ENCODE data around the gene TASP1. TPM values are rescaled to one million over a fixed set of nuclear protein-coding genes. Genes with fewer than 3 reads are reported as not detected.

Gene TASP1
- polyA plus RNA-seq, 1 donor from 2014 or later: 20.2 TPM

DNA sequence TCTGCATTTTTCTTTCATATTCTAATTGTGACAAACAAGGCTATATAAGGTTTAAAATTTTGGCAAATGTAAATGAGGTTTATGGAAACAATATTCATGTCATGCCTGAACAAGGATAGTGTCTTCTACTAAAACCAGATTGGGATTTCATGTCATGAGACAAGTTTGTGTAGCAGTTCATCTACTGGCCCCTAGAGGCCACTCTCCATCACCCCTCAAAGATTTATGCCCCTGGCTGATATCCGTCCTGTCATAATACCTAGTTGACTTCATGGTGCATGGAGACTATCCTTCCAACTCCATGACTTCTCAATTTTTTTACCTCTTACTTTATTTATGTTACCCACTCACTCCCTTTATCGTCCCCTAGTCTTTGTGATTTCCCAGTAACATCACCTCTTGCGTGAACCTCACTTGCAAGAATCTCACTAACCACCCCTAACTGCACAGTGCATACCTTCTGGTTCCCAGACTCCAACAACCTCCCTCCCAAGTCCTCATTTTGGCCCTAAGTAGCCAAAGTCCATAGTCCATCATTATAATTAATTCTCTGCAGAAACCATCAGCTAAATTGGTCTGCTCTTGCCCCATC lies 179.8 kb downstream of the TASP1 start:
- no peaks in the 10 kb centered on the region for H3K9me2 ChIP-seq (ENCODE audit: insufficient read depth, low read length)
- TF ChIP-seq TAF1 (IDR thresholded peaks at IDR 0.05; ENCODE audit: low read depth) (no peak), RAD21 (conservative IDR thresholded peaks at IDR 0.05) (no peak), POLR2AphosphoS5 (IDR thresholded peaks at IDR 0.05) (no peak), SMC3 (conservative IDR thresholded peaks at IDR 0.05; ENCODE audit: poor library complexity) (no peak), MXI1 (conservative IDR thresholded peaks at IDR 0.05; ENCODE audit: poor library complexity, severe bottlenecking) (no peak), EP300 (conservative IDR thresholded peaks at IDR 0.05; ENCODE audit: poor library complexity, severe bottlenecking) (no peak), EZH2 (IDR thresholded peaks at IDR 0.05; ENCODE audit: borderline replicate concordance, insufficient read depth, low read length, poor library complexity, severe bottlenecking) (no peak)
- TF ChIP-seq, protein P1, sequence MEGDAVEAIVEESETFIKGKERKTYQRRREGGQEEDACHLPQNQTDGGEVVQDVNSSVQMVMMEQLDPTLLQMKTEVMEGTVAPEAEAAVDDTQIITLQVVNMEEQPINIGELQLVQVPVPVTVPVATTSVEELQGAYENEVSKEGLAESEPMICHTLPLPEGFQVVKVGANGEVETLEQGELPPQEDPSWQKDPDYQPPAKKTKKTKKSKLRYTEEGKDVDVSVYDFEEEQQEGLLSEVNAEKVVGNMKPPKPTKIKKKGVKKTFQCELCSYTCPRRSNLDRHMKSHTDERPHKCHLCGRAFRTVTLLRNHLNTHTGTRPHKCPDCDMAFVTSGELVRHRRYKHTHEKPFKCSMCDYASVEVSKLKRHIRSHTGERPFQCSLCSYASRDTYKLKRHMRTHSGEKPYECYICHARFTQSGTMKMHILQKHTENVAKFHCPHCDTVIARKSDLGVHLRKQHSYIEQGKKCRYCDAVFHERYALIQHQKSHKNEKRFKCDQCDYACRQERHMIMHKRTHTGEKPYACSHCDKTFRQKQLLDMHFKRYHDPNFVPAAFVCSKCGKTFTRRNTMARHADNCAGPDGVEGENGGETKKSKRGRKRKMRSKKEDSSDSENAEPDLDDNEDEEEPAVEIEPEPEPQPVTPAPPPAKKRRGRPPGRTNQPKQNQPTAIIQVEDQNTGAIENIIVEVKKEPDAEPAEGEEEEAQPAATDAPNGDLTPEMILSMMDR (IDR thresholded peaks at IDR 0.05; ENCODE audit: poor library complexity, severe bottlenecking): no peak
- TF ChIP-seq, protein P2, sequence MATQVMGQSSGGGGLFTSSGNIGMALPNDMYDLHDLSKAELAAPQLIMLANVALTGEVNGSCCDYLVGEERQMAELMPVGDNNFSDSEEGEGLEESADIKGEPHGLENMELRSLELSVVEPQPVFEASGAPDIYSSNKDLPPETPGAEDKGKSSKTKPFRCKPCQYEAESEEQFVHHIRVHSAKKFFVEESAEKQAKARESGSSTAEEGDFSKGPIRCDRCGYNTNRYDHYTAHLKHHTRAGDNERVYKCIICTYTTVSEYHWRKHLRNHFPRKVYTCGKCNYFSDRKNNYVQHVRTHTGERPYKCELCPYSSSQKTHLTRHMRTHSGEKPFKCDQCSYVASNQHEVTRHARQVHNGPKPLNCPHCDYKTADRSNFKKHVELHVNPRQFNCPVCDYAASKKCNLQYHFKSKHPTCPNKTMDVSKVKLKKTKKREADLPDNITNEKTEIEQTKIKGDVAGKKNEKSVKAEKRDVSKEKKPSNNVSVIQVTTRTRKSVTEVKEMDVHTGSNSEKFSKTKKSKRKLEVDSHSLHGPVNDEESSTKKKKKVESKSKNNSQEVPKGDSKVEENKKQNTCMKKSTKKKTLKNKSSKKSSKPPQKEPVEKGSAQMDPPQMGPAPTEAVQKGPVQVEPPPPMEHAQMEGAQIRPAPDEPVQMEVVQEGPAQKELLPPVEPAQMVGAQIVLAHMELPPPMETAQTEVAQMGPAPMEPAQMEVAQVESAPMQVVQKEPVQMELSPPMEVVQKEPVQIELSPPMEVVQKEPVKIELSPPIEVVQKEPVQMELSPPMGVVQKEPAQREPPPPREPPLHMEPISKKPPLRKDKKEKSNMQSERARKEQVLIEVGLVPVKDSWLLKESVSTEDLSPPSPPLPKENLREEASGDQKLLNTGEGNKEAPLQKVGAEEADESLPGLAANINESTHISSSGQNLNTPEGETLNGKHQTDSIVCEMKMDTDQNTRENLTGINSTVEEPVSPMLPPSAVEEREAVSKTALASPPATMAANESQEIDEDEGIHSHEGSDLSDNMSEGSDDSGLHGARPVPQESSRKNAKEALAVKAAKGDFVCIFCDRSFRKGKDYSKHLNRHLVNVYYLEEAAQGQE (IDR thresholded peaks at IDR 0.05; ENCODE audit: borderline replicate concordance): no peak
- no peak overlapping the region for H3K9ac ChIP-seq (ENCODE audit: low read length)
- H3K36me3 ChIP-seq (ENCODE audit: insufficient read depth, low read length): no peaks in the 10 kb centered on the region
- no peaks in the 10 kb centered on the region for H3K79me2 ChIP-seq (replicated peaks; ENCODE audit: insufficient read depth, low read length)
- H3K27ac ChIP-seq (ENCODE audit: low read length): no peak overlapping the region
- no peak overlapping the region for H2AFZ ChIP-seq (ENCODE audit: low read depth, low read length)
- no peaks in the 10 kb centered on the region for H4K20me1 ChIP-seq (ENCODE audit: insufficient read depth)
- H3K27me3 ChIP-seq (ENCODE audit: insufficient read depth, low read depth, low read length): no peaks in the 10 kb centered on the region
- no peaks in the 10 kb centered on the region for H3F3A ChIP-seq (ENCODE audit: insufficient read depth, low read length, poor library complexity, severe bottlenecking)
- no peak overlapping the region for H3K4me2 ChIP-seq (ENCODE audit: low read length)
- no peaks in the 10 kb centered on the region for H3K9me3 ChIP-seq (ENCODE audit: low read length)
- no peak overlapping the region for H3K4me3 ChIP-seq (ENCODE audit: low read length)

DNA sequence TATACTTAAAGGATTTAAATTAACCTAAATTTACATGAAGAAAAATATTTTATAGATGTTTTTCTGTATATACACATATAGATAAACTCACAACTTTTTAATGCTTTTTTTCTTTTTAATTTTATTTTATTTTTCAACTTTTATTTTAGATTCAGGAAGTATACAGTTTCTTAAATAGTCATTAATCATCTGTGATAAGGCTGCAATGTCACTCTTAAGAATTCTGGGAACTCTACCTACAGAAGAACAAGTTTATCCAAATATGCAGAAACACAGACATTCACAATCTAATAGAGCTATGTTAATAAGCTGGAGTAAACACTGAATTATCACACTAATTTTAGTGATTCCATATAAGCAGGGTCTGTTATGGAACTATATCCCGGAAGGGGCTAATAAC lies 181.2 kb downstream of the TASP1 start:
- no peak for TF ChIP-seq POLR2AphosphoS5 (IDR thresholded peaks at IDR 0.05)
- no peak for TF ChIP-seq RAD21 (conservative IDR thresholded peaks at IDR 0.05)
- TF ChIP-seq, protein P2 (IDR thresholded peaks at IDR 0.05; ENCODE audit: borderline replicate concordance): no peak
- TF ChIP-seq TAF1 (IDR thresholded peaks at IDR 0.05; ENCODE audit: low read depth): no peak
- no peak for TF ChIP-seq SMC3 (conservative IDR thresholded peaks at IDR 0.05; ENCODE audit: poor library complexity)
- TF ChIP-seq, protein P1 (IDR thresholded peaks at IDR 0.05; ENCODE audit: poor library complexity, severe bottlenecking): no peak
- TF ChIP-seq MXI1 (conservative IDR thresholded peaks at IDR 0.05; ENCODE audit: poor library complexity, severe bottlenecking): no peak
- H3K4me2 ChIP-seq (ENCODE audit: low read length): no peak overlapping the region
- H3K9me2 ChIP-seq (ENCODE audit: insufficient read depth, low read length): no peaks in the 10 kb centered on the region
- H3K9ac ChIP-seq (ENCODE audit: low read length): no peak overlapping the region
- H4K20me1 ChIP-seq (ENCODE audit: insufficient read depth): no peaks in the 10 kb centered on the region
- H3K4me3 ChIP-seq (ENCODE audit: low read length): no peak overlapping the region
- H3F3A ChIP-seq (ENCODE audit: insufficient read depth, low read length, poor library complexity, severe bottlenecking): no peaks in the 10 kb centered on the region
- no peaks in the 10 kb centered on the region for H3K9me3 ChIP-seq (ENCODE audit: low read length)
- no peak overlapping the region for H3K27ac ChIP-seq (ENCODE audit: low read length)
- H3K27me3 ChIP-seq (ENCODE audit: insufficient read depth, low read depth, low read length): no peaks in the 10 kb centered on the region
- no peak overlapping the region for H2AFZ ChIP-seq (ENCODE audit: low read depth, low read length)
- H3K79me2 ChIP-seq (replicated peaks; ENCODE audit: insufficient read depth, low read length): no peaks in the 10 kb centered on the region
- H3K36me3 ChIP-seq (ENCODE audit: insufficient read depth, low read length): no peaks in the 10 kb centered on the region

Data from neural cell (in vitro differentiated cells).